DMS153 treated with DMSO at 0.1 percent for 48 hours (cell line): ENCODE data around the gene SLC25A6.
"Not testable (repeated sequence)": the region's sequence is repeated elsewhere in the genome, so short reads cannot be mapped to it uniquely, and the experiment has no call there.

Experiments used
- DNase-seq: peaks from one replicate; lab custom pipeline; 2025; ENCODE audit not compliant: unreplicated experiment; lab: John Stamatoyannopoulos, UW

SLC25A6 gene

GRCh38 chrX:1390621-1391369 is 1.1 kb downstream of the SLC25A6 start:
- DNase-seq: no peak

DNA sequence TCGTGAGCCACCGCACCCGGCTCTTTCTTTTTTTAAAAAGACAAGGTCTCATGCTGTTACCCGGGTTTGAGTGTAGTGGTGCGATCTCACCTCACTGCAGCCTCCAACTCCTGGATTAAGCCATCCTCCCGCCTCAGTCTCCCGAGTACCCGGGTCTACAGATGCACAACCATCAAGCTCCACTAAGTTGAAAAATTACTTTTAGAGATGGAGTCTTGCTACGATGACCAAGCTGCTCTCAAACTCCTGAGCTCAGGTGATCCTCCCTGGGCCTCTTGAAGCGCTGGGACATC is 2.0 kb downstream of the SLC25A6 start:
- DNase-seq: no peak

DNA sequence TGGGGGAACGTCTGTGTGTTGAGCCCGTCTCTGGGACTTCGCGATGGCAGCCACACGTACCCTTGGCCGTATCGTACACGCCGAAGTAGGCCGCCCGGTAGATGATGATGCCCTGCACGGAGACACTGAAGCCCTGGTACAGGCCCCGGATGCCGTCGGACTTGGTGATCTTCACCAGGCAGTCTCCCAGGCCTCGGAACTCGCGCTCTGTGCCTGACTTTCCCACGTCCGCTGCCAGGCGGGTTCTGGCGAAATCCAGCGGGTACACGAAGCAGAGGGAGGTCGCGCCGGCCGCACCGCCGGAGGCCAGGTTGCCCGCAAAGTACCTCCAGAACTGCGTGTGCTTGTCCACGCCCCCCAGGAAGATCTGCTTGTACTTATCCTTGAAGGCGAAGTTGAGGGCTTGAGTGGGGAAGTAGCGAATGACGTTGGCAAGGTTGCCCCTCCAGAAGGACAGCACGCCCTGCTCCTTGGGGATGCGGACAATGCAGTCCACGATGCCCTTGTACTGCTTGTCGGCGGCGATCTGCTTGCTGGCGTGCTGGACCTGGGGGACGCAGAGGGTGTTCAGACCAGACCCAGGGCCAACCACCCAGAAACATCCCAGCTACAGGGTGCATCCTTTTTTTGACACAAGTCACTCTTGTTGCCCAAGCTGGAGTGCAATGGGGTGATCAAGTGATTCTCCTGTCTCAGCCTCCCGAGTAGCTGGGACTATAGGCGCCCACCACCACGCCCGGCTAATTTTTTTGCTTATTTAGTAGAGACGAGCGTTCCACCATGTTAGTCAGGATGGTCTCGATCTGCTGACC is 2.5 kb downstream of the SLC25A6 start:
- DNase-seq: no peak

- no peak for DNase-seq
Measured at GRCh38 chrX:1388651-1389050, 3.3 kb downstream of the SLC25A6 start.

- DNase-seq: no peak
Measured at GRCh38 chrX:1387141-1387776, 4.7 kb downstream of the SLC25A6 start.

GRCh38 chrX:1386338-1387127 is 5.4 kb downstream of the SLC25A6 start:
- DNase-seq: no peak

GRCh38 chrX:1385253-1386223 is 6.4 kb downstream of the SLC25A6 start:
- DNase-seq: no peak

DNA sequence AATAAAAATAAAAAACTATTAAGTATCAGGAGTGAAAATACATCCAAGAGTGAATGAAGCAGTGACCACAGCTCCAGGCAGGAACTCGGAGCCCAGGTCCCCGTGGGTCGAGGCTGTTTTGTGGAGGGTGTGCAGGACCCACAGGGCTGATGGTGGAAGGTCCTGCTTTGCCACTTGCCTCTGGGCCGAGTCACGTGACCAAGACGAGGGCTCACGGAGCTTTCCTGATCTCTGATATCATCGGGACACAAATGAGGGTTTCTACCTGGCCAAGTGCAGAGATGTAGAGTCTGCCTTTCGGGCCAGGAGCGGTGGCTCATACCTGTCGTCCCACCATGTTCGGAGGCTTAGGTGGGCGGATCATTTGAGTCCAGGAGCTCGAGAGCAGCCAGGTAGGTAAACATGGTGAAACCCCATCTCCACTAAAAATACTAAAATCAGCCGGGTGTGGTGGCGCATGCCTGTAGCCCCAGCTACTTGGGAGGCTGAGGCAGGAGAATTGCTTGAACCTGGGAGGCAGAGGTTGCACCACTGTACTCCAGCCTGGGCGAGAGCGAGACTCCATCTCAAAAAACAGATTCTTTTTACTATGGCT is 7.2 kb downstream of the SLC25A6 start:
- DNase-seq: no peak

- DNase-seq: no peak
Measured at GRCh38 chrX:1380672-1381233, 11.2 kb downstream of the SLC25A6 start.

GRCh38 chrX:1378306-1378759 is 13.6 kb downstream of the SLC25A6 start:
- DNase-seq: no peak

DNA sequence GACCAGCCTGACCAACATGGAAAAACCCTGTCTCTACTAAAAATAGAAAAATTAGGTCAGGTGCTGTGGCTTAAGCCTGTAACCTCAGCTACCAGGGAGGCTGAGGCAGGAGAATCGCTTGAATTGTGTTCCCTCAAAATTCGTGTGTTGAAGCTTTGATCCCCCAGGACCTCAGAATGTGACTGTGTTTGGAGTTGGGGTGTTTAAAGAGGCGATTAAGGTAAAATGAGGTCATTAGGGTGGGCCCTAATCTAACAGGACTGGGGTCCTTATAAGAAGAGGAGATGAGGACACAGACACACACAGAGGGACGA is 23.6 kb downstream of the SLC25A6 start:
- no peak for DNase-seq

DNA sequence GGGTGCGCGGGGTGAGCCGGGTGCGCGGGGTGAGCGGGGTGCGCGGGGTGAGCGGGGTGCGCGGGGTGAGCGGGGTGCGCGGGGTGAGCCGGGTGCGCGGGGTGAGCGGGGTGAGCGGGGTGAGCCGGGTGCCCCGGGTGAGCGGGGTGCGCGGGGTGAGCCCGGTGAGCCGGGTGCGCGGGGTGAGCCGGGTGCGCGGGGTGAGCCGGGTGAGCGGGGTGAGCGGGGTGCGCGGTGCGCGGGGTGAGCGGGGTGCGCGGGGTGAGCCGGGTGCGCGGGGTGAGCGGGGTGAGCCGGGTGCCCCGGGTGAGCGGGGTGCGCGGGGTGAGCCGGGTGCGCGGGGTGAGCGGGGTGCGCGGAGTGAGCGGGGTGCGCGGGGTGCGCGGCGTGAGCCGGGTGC is 25.6 kb downstream of the SLC25A6 start:
- DNase-seq: not testable (repeated sequence)

DNA sequence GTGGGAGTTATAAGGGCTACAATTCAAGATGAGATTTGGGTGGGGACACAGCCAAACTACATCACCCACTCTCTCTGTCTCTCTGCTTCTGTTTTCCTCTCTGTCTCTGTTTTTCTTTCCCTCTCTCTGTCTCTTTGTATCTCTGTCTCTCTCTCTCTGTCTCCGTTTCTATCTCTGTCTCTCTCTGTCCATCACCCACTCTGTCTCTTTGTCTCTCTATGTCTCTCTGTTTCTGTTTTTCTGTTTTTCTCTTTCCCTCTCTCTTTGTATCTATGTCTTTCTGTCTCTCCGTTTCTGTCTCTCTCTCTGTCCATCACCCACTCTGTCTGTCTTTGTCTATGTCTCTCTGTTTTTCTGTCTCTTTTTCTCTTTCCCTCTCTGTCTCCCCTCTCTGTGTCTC is 30.0 kb downstream of the SLC25A6 start:
- DNase-seq: no peak

GRCh38 chrX:1361275-1361674 is 30.6 kb downstream of the SLC25A6 start:
- no peak for DNase-seq

DNA sequence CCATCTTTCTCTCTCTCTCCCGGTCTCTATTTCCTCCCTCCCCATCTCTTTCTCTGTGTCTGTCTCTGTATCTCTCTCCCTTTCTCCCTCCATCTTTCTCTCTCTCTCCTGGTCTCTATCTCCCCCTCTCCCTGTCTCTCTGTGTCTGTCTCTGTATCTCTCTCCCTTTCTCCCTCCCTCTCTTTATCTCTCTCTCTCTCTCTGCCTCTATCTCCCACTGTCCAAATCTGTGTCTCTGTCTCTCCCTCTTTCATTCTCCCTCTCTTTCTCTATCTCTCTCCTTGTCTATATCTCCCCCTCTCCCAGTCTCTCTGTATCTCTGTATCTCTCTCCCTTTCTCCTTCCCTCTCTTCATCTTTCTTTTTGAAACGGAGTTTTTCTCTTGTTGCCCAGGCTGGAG is 31.7 kb downstream of the SLC25A6 start:
- DNase-seq: no peak

- DNase-seq: no peak
Measured at GRCh38 chrX:1359477-1359873, 32.4 kb downstream of the SLC25A6 start.

DNA sequence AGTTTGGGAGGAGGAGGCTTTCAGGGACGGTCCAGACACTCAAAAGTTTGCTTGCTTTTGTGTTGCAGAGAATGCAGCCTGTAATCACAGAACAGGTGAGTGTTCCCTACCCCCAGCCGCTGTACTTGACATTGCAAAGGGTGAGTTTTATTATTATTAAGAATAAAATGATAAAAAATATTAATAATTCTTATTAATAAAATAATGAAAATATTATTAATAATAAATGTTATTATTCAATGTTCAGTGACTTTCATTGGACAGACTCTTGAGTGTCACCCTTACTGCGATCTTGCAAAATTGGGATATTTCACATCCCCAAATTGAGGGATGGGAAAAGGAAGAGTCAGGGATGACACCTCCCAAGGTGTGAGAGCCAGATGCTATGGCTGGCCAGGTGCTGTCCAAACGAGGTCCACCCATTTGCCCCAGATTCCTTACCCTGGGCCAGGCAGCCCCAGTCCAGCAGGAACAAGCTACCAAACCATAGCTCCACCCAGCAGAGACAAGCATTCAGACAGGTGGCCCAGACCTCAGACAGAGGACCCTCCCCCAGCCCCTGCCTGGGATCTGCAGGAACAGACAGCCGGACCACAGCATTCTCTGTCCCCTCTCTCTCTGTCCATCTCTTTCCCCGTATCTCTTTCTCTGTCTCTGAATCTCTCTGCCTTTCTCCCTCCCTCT is 33.0 kb downstream of the SLC25A6 start:
- DNase-seq: no peak

DNA sequence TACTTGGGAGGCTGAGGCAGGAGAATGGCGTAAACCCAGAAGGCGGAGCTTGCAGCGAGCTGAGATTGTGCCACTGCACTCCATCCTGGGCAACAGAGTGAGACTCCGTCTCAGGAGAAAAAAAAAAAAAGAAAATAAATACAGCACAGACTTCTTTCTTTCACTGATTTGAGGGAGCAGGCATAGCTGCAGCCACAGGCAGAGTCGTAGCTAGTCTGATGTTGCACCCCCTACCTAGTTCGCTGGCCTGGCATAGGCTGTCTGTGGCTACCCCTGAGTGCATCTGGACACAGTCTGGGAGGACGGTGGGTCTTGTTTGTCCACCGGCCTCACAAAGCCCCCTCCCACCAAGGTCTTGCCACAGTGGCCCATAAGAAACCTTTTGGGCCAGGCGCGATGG is 33.9 kb downstream of the SLC25A6 start:
- no peak for DNase-seq
